IPS DF 19.7 (cell line): ENCODE data around the gene GFPT2.

Experiments
- DNase-seq: peaks from one replicate; pipeline ENCODE4 v3.0.0-alpha.2; 2013; ENCODE audit warnings: low read depth, low spot score

The GFPT2 gene

DNA sequence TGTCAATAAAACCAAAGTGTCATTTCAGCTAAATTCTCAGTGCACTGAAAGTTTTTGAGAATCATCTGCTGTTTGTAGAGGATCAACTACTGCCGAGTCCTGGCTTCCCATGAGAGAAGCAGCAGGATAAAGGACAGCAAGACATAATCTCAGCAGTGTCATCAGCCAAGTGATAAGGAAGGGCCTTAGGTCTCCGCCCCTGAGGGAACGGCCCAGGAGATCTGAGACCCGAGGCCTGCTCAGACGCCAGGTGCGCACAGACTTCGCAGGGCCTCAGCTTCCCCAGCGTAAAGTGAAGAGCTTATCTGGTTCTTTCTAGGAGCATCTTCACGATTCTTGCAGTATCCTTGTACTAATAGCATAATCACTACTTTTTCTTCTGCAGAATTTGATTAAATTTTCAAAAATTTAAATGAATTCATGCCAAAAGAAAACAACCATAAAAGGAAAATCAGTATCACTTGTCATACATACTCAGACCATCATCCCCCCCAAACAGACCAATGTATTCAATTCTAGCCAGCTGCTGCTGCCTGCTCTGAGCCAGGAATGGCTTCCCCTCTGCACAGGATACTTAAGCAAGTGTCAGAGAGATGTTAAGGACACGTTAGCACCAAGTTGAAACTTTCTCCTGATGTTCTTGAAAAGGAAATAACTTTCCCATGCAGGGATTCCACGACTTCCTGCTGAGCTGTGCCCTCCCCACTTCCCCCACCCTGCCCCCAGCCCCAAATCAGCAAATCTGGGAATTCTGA is 2.2 kb downstream of the GFPT2 start:
- no peak for DNase-seq

- DNase-seq, result no peak
Observed at GRCh38 chr5:180350296-180350695, 2.8 kb downstream of the GFPT2 start.

- DNase-seq, result no peak
Observed at GRCh38 chr5:180349391-180349790, 3.7 kb downstream of the GFPT2 start.

GRCh38 chr5:180348336-180348735 is 4.8 kb downstream of the GFPT2 start:
- no peak for DNase-seq

DNA sequence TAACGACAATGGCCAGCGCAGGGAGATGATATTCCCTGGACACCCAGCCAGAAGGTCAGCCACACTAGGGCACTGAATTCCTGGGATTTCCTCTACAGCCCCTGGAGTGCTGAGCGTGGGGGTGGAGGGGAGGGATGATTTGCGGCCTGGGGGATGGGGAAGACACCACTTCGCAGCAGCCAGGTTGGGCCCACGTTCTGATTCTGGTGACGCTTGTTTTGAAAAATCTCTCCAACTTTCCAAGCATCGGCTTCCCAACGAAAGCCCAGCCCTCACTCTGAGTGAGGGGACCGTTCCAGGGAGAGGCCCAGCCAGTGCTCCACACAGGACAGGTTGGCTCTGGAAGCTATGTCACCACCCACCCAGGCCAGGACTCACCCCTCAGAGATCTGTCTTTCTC is 5.4 kb downstream of the GFPT2 start:
- DNase-seq, result no peak

DNA sequence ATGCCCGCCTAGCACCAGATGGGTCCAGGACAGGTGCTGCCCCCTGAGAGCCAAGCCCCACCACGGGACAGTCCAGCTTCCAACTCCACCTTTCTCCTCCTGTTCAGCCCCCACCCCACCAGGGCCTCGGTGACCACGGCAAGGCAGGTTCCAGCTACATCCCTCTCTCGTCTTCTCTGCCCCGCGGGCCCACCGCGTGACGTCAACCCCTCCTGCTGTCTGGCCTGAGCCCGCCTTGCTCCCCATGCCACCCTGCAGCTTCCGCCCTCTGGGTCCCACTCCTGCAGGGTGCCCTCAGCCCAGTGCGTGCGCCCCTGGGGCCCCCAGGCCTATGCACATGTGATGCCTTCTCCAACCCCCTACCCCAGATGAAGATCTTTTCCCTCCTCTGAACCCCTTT is 6.8 kb downstream of the GFPT2 start:
- no peak for DNase-seq

DNA sequence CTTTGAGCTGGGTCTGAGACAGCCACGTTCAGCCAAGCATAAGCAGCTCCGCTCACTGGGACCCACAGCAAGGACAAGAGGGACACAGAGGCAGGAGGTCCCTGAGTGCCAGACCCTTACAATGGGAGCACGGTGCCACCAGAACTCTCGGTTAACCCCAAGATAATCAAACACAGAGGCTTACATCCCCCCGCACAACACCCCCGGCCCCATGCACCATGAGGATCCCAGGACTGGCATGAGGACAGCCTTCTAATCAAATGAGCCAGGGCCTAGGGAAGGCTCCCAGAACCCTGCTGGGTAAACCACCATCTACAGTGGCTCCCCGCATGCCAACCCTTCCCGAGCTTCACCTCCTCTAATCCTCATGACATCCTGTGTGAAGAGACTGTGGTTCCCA is 7.4 kb downstream of the GFPT2 start:
- no peak for DNase-seq

DNA sequence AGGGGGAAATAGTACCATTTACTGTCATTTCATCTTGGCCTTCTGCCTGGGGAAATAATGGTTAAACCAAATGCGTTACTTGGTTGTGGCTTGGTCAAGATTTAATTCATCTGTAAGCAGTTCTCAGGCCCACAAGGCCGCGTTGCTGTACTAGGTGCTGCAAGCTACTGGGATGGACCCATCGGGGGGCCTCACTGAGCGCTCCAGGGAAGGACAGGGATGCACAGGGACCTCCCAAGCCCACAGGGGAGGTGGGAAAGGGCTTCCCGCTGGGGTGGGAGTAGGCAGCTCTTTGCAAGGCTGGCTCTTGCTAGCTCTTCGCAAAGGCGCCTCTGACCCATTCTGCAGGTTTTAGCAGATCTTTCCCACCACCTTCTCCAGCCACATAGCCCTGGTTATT is 8.0 kb downstream of the GFPT2 start:
- no peak for DNase-seq

DNA sequence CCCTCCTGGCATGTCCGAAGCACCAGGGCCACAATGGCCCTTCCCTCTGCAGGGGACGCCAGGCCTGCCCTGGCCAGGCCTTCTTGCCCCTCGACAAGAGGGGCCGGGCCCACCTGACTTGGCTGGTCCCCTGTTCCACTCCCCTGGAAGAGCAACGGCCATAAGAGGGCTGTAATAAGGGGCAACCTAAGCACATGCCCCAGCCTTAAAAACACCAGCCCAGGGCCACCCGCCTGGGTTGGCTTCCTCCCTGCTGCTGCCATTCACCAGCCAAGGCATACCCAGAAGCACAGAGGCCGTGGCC is 8.5 kb downstream of the GFPT2 start:
- no peak for DNase-seq

DNA sequence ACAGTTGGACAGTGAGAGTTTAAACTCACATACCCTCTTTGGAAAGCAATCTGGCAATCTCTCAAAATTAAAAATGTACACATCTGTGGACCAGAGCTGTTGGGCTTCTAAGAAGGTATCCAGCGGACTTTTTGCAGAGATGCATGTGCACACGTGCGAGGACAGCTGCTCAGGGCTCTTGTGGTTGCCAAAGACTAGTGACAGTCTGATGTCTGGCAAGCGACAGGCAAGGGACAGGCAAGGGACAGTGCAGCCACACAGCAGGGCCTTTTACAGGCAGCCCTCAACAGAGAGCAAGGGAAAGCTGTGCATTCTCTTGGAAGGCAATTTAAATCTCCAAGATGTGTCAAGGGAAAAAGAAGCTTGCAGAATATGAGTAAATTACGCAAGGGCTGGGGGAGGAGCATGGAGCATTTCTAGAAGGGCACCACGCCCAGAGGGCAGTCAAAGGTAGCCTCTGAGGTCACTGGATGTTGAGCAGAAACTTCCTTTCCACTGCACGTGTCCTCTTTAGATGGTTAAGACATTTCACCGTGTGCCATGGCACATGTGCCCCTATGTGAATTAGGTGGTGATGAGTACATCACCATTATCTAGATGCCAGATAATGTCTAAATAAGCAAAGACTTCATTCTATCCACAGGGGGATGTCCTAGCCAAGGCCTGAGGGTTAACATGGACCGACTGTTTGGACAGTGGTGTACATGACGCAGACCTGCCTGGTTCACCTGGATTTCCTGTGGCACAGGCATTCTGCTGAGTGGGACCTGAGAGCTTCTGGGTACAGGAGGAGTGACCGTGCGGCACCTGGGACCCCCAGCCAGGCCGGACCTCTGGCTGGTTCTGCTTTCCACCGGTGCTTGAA is 9.1 kb downstream of the GFPT2 start:
- DNase-seq, result no peak

DNA sequence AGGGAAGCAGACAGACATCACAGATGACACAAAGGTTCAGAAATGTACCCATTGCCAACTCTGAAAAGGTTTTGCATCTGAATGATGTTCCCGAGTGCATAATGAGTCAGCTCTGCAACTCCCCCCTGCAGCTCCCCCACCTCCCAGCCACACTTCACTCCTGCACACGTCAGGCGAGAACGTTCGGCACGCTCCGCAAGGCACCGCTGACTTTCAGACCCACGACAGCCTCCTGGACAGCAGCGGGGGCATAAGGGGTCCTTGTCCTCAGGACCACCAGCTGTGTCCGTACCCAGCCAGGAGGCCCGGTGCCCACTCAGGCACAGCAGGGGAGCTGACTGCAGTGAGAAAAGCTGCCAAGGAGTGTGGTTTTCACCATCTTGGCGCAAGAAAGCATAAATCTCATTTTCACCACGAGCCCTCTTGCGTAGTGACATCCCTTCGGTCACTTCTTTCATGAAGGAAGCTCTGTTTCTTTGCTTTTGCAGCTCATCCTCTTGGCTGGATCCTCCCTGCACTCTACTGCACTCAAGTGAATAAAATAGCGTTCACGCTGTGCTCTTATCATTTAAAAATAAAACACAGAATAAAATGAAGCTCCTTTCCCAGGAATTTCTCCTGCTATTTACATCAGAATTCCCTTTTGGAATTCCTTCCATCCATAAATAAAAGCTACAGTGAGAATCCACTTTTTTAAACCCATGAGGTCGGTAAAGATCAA is 9.9 kb downstream of the GFPT2 start:
- DNase-seq, result peak; percentile 45

- no peak for DNase-seq
Observed at GRCh38 chr5:180341595-180341994, 11.5 kb downstream of the GFPT2 start.

- DNase-seq, result no peak
Observed at GRCh38 chr5:180340856-180341255, 12.3 kb downstream of the GFPT2 start.

DNA sequence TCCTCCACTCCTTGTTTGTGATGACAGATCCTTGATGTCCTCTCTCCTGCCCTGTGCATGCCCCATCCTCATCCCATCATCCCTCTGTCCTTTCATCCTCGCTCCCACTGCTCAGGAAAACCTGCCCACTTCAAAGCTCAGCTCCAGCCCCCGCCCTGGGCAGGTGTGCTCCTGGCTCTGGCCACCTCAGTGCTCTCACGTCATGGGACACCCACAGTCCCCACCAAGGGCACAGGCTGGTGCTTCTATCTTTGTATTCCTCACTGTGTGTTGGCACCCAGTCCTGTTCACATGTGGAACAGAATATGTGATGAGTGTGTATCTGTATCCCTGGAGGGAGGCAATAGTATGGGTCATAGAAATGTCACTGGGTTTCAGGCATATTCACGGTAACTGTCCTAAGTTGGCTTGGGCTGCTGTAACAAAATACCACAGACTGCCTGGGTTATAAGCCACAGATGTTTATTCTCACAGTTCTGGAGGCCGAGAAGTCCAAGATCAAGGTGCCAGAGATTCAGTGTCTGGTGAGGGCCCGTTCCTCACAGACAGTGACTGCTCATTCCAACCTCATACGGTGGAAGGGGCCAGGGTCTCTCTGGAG is 13.5 kb downstream of the GFPT2 start:
- DNase-seq, result no peak

DNA sequence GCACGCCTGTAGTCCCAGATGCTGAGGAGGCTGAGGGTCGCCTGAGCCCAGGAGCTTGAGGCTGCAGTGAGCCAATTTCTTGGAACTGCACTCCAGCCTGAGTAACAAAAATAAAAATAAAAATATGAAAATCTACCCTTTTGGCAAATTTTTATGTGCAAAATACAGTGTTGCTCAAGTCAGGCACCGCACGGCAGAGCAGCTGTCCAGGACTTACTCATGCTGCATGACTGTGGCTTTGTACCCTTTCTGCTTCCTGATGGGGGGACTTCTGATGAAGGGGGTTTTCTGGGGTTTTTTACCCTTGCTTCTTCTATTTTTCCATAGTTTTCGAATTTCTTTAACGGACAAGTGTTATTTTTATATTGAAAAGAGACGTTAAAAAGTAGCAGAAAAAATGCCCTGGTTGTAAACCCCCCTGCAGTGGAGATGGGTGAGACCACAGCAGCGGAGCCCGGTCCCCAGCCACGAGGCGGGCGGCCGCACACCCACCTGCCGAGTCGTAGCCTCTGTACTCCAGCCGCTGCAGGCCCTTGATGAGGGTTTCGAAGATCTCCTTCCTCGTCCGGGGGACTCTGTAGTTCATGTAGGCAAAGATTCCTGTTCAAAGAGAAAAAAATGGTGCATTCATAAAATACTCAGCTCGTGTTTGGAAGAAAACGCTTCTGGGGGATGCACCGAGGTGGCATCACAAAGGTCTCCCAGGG is 15.0 kb downstream of the GFPT2 start:
- no peak for DNase-seq

DNA sequence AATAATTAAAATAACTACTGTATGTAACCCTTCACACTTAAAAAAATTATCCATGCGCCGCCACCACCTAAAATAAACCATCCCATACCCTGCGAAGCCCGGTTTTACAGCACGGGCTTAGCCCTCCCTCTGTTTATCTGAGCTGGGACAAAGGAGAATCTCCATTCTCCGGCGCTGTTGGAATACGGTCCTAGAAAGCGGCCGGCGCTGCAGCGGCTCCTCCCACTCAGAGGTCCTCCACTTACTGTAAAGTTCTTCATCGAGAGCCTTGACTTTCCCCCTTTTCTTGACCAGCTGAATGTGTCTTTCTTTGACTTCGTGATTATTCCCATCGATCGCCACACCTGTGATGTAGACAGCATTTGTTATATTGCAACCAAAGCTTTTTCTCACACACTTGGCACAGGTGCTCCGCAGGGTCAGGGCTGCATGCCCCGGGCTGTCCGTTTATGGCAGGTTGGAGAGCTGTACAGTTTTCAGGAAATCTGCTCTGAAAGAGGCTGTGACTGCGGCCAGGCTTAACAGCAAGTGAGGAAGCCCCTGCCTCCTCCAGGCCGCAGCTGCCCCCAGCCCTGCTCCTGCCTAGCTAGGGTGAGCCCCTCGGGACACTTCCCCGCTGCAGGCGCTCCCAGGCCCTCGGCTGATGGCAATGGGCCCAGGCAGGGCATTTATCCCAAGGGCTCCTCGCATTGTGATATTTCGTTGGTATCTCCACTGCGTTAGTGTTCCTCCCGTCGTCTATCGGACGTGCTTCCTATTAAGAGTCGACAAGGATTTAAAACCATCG is 16.7 kb downstream of the GFPT2 start:
- no peak for DNase-seq

- DNase-seq, result no peak
Observed at GRCh38 chr5:180335614-180336233, 17.4 kb downstream of the GFPT2 start.

- DNase-seq, result no peak
Observed at GRCh38 chr5:180334751-180335613, 18.2 kb downstream of the GFPT2 start.

DNA sequence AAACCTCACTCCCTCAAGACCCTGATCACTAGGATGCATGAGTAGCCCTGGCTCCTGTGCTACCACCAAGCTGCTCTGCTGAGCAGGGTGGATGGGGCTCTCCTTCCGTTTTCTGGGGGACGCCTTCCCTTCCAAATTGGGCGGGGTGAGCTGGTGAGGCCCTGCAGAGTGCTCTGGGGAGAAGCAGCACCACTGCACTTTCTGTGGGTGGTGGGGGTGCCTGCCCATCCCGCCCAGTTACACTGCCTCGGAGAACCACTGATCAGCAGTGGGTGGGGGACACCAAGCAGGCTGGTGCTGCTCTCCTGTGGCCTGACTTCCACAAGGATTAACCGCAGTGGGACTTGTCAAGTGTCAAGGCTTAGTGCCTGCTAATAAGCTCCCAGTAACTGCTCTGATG is 19.0 kb downstream of the GFPT2 start:
- DNase-seq, result no peak
